GM18520 (cell line): ENCODE results near the gene FGF21.
"Not testable (repeated sequence)": the region's sequence is repeated elsewhere in the genome, so short reads cannot be mapped to it uniquely, and the experiment has no call there.

ENCODE experiments used
- ATAC-seq: cut with Tn5 transposase; IDR thresholded peaks from one replicate; pipeline ENCODE4 v1.9.1; 2021; ENCODE audit not compliant: unreplicated experiment

FGF21 gene

DNA sequence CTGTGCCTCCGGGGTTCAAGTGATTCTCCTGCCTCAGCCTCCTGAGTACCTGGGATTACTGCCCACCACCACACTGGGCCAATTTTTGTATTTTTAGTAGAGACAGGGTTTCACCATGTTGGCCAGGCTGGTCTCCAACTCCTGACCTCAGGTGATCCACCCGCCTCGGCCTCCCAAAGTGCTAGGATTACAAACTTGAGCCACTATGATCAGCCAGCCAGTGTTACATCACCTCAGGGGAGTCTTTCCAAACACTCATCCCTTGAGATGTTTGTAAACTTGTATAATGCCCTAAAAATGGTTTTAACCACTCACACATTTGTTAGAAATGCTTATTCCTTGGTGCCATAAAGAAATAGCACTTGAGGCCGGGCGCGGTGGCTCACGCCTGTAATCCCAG is 31.1 kb downstream of the FGF21 start:
- ATAC-seq, result not testable (repeated sequence)

DNA sequence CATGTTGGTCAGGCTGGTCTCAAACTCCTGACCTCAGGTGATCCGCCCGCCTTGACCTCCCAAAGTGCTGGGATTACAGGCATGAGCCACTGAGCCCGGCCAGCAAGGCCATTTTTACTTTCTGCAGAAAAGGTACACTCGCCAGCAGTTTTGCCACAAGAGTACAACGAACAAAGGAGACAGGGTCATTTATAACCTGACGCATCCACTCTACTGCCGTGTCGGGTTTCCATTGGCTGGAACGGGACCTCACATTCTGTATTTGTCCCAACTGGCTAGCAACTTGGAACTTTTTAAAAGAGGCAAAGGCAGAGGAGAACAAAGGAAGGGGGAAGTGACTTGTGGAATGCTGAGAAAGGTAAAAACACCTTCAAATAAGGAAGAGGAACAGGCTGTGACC is 32.0 kb downstream of the FGF21 start:
- not testable (repeated sequence) for ATAC-seq

DNA sequence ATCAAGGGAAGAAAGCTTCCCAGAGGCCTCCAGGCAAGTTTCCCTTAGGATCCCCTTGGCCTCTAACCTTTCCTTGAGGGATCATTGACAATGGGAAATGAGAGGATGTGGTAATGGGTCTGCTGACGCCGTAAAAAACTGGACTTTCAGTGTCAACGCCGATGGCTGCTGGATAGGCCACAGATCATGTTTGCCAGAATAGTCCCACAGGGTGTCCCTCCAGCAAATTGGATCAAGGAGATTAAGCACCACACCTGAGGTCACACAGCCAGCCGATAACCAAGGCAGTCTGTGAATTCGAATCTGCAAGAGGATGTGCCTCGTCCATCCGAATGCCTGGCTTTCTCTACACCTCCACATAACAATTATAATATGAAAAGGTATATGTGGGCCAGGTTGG is 37.9 kb downstream of the FGF21 start:
- no peak for ATAC-seq

DNA sequence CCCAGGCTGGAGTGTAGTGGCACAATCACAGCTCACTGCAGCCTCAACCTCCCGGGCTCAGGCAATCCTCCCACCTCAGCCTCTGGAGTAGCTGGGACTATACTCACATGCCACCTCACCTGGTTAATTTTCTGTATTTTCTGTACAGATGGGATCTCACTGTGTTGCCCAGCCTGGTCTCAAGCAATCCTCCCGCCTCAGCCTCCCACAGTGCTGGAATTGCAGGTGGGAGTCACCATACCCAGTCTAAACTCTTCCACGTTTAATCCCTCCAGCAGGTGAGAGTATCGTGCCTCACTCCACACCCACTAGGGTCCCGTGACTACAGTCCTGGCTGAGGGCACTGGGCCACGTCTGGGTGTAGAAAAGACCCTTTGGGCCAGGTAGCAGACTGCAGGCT is 39.0 kb downstream of the FGF21 start:
- ATAC-seq, result no peak

DNA sequence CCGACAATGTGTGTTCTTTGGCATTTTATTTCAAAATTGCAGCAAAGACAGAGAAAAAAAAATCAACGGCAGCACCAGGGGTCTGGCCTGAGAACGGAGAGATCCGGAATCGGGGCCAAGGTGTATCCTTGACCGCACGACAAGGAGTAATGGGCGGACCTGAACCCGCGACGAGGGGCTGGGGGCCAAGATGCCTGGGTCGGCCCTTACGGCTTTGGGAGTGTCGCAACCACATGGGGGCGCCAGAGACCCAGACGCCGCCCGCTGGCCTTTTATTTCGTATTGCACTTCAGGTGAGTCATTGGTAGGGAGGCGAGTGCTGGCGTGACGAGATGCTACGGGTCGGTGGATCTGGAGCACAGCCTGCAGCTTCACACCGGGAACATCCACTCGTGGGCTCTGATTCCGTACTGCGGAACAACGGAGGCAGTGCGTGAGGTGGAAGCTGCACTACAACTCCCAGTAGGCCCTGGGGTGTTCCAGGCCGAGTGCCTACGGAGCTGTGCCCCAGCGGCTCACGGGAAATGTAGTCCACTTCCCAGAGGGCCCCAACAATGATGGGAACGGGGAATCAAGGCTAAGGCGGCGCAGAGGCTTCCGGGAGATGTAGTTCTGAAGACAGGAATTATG is 39.8 kb downstream of the FGF21 start:
- peak; percentile 75 for ATAC-seq

DNA sequence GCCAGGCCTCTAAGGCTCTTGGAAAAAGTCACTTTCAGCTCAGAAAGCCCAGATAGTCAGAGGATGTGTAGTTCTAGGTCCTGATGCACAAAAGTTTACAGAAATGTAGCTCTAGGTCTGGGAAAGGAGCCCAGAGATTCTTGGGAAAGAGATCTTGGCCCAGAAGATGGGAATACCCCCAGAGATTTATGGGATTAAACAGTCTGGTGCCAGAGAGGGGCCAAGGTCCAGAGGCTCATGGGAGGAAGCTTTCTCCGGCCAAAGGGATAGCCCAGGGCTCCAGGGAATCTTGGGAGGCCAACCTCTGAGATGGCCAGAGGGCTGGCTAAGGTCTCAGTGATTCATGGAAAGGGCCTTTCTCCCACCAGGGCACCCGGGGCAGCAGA is 40.4 kb downstream of the FGF21 start:
- ATAC-seq, result no peak

DNA sequence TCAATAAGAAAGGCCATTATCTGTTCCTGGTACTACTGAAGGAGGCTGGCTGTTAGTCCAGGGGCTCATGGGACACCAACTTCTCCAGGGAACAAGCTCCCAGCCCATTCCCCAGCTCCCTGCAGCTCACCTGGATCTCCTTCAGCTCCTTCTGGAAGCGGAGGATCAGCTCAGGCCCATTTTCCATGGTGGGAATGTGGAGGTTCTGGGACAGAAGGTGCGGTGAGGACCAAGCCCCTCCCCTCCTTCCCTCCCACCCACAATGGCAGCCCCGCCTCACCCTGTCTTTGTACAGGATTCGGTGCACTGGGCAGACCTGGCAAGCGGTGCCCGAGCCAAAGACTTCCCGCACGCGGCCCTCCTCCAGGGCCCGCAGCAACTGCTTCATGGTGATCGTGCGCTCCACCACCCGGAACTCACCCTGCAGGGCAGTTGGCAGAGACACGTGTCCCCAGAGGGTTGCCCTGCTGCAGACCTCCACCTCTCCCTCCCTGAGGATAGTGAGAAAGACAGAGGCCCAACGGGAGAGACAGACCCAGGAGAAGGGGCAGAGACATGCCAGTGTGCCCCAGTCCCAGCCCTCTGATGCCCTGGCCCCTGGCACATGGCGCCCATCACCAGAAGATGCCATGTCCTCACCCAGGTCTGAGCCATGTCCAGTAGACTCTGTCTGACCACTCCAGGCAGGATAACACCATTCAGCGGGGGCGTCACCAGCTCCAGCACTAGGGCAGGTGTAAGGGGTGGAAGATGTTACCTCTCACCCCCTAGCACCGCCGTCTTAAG is 41.2 kb downstream of the FGF21 start:
- ATAC-seq, result no peak

DNA sequence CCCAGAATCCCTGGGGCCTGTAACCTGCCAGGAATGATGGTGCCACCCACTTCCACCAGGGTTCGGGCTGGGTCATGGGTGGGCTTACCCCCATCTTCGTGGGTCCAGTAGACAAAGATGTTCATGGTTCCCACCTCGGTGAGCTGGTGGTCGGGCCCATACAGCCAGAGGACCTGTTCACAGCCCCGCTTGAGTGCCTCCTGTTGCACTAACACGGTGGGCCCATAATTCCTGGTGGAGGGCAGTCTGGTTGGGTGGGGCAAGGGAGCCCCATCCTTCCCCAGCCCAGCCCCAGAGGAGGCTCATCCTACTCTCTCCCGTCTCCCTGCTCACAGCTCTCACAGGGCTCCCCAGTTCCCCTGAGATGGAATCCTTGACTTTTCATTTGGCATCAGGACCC is 41.8 kb downstream of the FGF21 start:
- ATAC-seq, result no peak

DNA sequence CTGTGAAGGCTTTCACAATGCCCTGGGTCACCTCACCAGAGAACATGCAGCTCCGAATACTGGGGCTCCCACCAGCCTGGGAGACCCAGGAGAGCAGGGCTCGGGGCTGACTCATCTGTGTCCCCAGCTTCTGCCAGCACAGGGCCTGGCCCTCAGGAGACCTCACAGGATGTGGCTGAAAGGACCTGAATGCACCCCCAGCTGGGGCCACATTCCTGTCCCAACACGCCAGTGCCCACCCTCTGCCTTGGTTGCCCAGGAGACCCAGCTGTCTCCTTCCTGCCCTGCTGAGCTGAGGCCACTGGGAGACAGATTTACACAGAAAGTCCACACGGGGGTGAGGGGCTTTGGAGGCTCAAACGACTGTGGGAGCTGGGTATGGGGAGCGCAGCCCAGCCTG is 43.6 kb downstream of the FGF21 start:
- no peak for ATAC-seq

DNA sequence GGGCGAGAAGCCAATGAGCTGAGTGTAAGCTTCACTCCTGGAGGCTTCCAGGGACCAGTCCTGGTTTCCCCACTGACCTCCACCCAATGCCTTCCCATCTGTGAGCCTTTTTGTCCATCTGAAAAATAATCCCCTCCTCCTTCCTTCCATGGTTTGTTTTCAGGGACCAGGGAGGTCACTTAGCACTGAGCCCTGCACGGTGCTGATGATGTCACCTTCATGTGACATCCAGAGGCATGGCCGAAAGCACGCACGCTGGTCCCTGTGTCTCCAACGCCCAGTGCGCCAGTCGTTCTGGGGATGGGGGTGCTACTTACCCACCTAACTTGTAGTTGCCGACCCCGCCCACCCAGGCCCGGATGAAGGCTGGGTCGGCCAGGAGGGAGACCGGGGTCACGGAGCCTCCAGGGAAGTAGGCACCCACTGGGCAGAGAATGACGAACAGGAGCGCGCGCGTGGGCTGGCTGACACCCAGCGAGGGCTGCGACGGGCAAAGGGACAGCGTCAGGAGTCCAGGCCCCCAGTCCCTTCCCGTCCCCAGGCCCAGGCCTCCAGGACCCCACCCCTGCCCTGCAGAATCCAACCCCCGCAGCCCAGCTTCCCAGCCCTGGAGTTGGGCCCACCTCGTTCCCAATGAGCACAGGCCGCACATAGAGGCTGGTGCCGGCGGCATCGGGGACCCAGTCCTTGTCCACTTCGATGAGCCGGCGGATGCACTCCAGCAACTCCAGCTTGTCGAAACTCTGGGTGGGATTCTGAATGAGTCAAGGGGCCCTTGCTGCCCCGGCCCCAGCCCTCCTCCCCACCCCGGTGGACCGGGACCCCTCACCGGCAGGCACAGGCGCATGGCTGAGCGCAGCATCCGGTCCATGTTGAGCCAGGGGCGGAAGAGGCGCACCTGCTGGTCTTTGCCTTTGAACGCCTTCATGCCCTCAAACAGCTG is 44.3 kb downstream of the FGF21 start:
- ATAC-seq, result no peak

DNA sequence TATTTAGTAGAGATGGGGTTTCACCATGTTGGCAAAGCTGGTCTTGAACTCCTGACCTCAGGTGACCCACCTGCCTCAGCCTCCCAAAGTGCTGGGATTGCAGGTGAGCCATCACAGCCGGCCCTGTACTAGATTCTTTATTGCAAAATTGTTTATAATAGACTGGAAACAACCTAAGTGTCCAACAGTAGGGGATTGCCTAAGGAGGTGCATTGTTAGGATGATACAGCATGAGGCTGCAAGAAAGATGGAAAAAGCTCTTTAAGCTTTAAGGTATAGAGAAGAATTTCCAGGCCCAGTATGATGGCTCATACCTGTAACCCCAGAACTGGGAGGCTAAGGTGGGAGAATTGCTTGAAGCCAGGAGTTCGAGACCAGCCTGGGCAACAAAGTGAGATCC is 47.3 kb downstream of the FGF21 start:
- no peak for ATAC-seq

DNA sequence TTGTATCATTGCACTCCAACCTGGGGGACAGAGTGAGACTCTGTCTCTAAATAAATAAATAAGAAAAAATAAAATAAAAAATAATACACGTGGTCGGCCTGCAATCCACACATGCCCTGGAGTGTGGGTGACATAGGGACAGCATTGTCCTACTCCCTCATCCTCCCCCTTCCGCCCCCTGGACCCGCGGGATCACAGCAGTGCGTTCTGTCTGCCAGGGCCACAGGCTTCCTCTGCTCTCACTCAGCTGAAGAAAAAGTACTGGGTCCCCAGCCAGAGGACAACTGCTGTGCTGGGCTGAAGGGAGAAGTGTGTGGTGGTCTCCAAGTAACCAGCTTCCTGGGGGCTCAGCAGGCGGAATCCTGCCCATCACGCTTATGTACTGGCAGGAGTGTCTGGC is 49.2 kb downstream of the FGF21 start:
- no peak for ATAC-seq

DNA sequence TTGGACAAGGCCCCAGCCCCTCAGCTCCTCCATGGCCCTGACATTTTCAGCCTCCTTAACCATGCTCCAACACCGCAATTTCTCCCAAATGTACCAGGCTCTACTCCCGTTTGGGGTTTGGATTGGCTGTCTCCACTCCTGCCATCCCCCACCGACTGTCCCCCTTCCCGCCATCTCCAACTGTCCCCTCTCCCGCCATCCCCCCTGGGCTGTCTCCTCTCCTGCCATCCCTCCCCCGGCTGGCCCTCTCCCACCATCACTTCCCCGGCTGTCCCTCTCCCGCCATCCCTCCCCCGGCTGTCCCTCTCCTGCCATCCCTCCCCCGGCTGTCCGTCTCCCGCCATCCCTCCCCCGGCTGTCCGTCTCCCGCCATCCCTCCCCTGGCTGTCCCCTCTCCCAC is 50.1 kb downstream of the FGF21 start:
- no peak for ATAC-seq

DNA sequence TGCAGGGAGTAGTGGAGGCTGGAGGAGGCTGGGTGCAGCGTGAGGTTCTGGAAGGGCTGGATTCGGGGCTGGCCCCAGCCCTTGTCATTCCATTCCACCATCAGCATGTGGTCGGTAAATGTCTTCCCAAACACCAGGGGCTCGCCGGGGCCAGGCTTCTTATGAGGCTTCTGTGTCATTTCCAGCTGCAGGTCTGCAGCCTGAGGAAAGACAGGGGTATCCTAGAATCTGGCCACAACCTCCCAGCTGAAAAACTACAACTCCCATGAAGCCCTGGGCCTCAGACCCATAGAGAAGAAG is 51.1 kb downstream of the FGF21 start:
- no peak for ATAC-seq

DNA sequence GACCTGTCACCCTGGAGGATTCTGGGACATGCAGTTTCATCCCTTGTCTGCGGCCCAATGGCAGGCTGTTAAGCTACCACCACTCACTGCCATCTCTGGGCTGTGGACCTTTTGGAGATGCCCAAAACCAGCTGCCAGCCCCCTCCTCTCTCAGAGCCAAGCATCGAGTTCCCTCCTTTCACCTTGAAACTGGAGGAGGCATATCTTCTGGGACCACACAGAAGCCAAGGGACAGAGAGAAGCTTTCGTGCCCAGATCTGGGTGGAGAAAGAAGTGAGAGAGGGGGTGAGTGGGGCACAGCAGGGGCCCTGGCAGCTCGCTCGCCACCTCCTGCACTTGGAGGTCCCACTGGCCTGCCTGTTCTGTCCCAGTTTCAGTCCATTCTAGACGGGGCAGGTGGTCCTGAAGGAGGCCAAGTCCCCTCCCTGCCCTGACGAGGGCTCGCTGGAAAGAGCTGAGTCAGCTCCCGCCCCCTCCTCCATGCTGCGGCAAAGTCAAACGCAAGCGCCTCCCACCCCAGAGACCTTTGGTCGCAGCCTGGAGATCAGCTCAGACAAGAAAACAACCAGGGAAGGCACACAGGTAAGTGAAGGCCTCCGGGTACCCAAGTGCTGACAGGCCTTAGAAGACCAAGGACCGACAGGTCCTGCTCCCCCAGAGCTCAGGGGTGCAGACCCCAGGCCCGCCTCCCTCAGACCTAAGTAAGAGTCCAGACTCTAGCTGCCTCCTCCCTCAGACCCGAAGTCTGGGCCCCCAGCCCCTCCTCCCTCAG is 51.7 kb downstream of the FGF21 start:
- ATAC-seq, result no peak

DNA sequence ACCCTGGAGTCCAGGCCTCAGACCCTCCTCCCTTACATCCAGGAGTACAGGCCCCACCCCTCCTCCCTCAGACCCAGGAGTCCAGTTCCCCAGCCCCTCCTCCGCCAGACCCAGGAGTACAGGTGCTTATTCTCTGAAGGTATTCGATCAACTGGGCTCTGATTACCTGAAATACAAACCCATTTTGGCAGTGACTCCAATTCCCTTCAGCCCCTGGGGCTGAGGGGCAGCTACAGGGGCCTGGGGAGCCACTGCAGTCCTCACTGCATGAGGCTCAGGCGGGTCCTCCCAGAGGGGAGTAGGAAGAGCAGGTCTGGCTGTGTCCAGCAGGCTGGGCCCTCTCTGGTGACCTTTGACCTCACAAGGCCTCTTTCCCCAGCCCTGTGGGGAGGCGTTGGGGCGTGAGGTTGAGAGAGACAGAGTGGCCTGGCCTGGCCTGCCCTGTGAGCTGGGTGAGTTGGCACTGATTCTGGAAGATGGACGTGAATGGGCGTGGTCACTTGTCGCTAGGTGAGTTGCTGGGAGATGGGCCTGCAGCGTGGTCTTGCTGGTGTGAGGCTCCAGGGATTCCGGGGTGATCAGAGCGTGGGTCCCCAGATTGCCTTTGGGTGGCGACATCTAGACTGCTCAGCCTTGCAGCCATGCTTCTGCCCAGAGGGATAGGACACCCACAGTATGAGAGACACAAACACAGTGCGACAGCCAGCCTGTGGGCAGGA is 52.4 kb downstream of the FGF21 start:
- no peak for ATAC-seq
